Panc1 (cell line): ENCODE measurements around the gene IGFBP5. TPM values are rescaled to one million over a fixed set of nuclear protein-coding genes. Genes with fewer than 3 reads are reported as not detected.

Experiments used
- ATAC-seq: fragments of 200-7000 bp; cut with Tn5 transposase; 2 replicates; pipeline ENCODE4 v1.9.1; 2020; ENCODE audit warnings: mild to moderate bottlenecking, moderate library complexity
- BruUV-seq: library from RNA; stranded (reverse); fragments of 400-500 nt; replicated peaks from 2 replicates; lab custom pipeline; 2021; lab: Mats Ljungman, UMichigan
- CTCF ChIA-PET: fragments of 300-600 bp; sonication (Branson Sonifier 250); formaldehyde crosslinking; loops from one replicate; lab custom pipeline; 2022; ENCODE audit warnings: antibody characterized with exemption; lab: Charles Lee
- POLR2A ChIA-PET: fragments of 300-600 bp; sonication (Branson Sonifier 250); formaldehyde crosslinking; loops from one replicate; lab custom pipeline; 2022; ENCODE audit warnings: antibody characterized with exemption; lab: Charles Lee
- DNase-seq: peaks from one replicate; pipeline ENCODE4 v3.0.0-alpha.2; 2010; ENCODE audit warnings: low read depth, low spot score
- H3K27ac ChIP-seq: 2 replicates; pipeline ENCODE4 v1.5.1; 2011; ENCODE audit warnings: mild to moderate bottlenecking, low read length, inconsistent platforms
- H3K27me3 ChIP-seq: fragments of 200-500 bp; sonication (Bioruptor generic); 2 replicates; pipeline ENCODE4 v1.6.0; 2014; ENCODE audit warnings: low read length, inconsistent platforms; ENCODE audit not compliant: control insufficient read depth, insufficient read depth
- H3K36me3 ChIP-seq: fragments of 200-500 bp; sonication (Bioruptor generic); 2 replicates; pipeline ENCODE4 v1.5.1; 2014; ENCODE audit warnings: inconsistent platforms, mild to moderate bottlenecking, low read length, moderate library complexity; ENCODE audit not compliant: control insufficient read depth, insufficient read depth
- H3K4me1 ChIP-seq: 2 replicates; pipeline ENCODE4 v1.5.1; 2011; ENCODE audit warnings: inconsistent platforms, mild to moderate bottlenecking, low read length, moderate library complexity; ENCODE audit not compliant: control insufficient read depth, insufficient read depth
- H3K4me3 ChIP-seq, 2 experiments: 2 replicates each; pipeline ENCODE4 v1.5.1; 2011 to 2012; ENCODE audit warnings: low read depth in 2 of 2, low read length in 2 of 2, mild to moderate bottlenecking in 2 of 2, inconsistent platforms in 1 of 2, moderate library complexity in 1 of 2
- H3K9me3 ChIP-seq: fragments of 200-500 bp; sonication (Bioruptor generic); 2 replicates; pipeline ENCODE4 v1.5.1; 2014; ENCODE audit warnings: low read depth, mild to moderate bottlenecking, inconsistent platforms, low read length, moderate library complexity; ENCODE audit not compliant: control insufficient read depth, insufficient read depth
- POLR2AphosphoS5 ChIP-seq: IDR thresholded peaks from 2 replicates; pipeline ENCODE4 v1.6.1; 2012; ENCODE audit warnings: mild to moderate bottlenecking, low read depth, low read length, moderate library complexity
- SIN3A ChIP-seq: IDR thresholded peaks from 2 replicates; pipeline ENCODE4 v1.6.1; 2012; ENCODE audit warnings: low read depth, mild to moderate bottlenecking, low read length, moderate library complexity, borderline replicate concordance; ENCODE audit not compliant: insufficient read depth
- TCF7L2 ChIP-seq: IDR thresholded peaks from 2 replicates; pipeline ENCODE4 v1.6.1; 2011; ENCODE audit warnings: mild to moderate bottlenecking, low read depth, low read length, inconsistent platforms
- in situ Hi-C: cut with HindIII; loops from 2 replicates; pipeline ENCODE4 v1.10.0; 2016; ENCODE audit warnings: low sequenced_read_pairs, low pct_unique_long_range_greater_than_20kb
- intact Hi-C: fragments of 100-400 bp; cut with micrococcal nuclease; formaldehyde crosslinking; loops from one replicate; pipeline ENCODE4 v1.10.0; 2022; ENCODE audit not compliant: unreplicated experiment
- total RNA-seq: library from RNA; stranded (reverse); gene quantifications from one replicate; pipeline ENCODE4 v1.2.1, GENCODE V29; 2021; ENCODE audit not compliant: unreplicated experiment
- TF ChIP-seq, protein P1 (sequence below): fragments of 450-650 bp; IDR thresholded peaks from 2 replicates; pipeline ENCODE4 v1.5.1; 2017; ENCODE audit warnings: mild to moderate bottlenecking
- TF ChIP-seq, protein P2 (sequence below), 2 experiments: IDR thresholded peaks; 2 replicates each; pipeline ENCODE4 v1.6.1; 2011 to 2012; ENCODE audit warnings: low read depth in 2 of 2, control low read depth in 1 of 2, low read length in 1 of 2, mild to moderate bottlenecking in 1 of 2, moderate library complexity in 1 of 2; ENCODE audit not compliant: insufficient read depth in 1 of 2

The IGFBP5 gene
- total RNA-seq, 1 experiment from 2014 or later = 1.9 TPM

DNA sequence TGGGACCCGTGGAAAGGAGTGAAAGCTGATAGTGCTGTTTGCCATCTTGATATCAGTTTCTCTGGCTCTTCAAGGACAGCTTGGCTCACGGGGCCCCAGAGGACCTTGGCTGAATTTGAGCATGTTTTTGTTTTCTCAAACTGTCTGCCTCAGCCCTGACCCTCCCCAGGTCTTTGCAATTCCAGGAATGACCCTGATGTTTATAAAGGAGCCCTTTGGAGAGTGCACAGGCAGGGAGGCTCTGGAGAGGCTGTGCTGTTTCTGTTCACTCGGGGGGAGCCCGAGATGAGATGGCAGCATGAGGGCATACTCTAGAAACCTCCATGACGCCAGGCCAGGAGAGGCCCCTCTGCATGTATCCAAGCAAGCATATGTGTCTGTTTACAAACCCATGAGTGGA is 45.8 kb downstream of the IGFBP5 start:
- no peak overlapping the region for H3K4me3 ChIP-seq
- H3K4me1 ChIP-seq = no peaks in the 10 kb centered on the region
- no peaks in the 10 kb centered on the region for H3K36me3 ChIP-seq
- no peaks in the 10 kb centered on the region for H3K27me3 ChIP-seq
- in situ Hi-C loops (no loop called here), intact Hi-C loops (no loop called here)
- BruUV-seq = no TSS peak
- POLR2A ChIA-PET = no interaction called here
- TF ChIP-seq, protein P1, sequence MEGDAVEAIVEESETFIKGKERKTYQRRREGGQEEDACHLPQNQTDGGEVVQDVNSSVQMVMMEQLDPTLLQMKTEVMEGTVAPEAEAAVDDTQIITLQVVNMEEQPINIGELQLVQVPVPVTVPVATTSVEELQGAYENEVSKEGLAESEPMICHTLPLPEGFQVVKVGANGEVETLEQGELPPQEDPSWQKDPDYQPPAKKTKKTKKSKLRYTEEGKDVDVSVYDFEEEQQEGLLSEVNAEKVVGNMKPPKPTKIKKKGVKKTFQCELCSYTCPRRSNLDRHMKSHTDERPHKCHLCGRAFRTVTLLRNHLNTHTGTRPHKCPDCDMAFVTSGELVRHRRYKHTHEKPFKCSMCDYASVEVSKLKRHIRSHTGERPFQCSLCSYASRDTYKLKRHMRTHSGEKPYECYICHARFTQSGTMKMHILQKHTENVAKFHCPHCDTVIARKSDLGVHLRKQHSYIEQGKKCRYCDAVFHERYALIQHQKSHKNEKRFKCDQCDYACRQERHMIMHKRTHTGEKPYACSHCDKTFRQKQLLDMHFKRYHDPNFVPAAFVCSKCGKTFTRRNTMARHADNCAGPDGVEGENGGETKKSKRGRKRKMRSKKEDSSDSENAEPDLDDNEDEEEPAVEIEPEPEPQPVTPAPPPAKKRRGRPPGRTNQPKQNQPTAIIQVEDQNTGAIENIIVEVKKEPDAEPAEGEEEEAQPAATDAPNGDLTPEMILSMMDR = no peak
- TF ChIP-seq TCF7L2 = no peak
- TF ChIP-seq, protein P2, sequence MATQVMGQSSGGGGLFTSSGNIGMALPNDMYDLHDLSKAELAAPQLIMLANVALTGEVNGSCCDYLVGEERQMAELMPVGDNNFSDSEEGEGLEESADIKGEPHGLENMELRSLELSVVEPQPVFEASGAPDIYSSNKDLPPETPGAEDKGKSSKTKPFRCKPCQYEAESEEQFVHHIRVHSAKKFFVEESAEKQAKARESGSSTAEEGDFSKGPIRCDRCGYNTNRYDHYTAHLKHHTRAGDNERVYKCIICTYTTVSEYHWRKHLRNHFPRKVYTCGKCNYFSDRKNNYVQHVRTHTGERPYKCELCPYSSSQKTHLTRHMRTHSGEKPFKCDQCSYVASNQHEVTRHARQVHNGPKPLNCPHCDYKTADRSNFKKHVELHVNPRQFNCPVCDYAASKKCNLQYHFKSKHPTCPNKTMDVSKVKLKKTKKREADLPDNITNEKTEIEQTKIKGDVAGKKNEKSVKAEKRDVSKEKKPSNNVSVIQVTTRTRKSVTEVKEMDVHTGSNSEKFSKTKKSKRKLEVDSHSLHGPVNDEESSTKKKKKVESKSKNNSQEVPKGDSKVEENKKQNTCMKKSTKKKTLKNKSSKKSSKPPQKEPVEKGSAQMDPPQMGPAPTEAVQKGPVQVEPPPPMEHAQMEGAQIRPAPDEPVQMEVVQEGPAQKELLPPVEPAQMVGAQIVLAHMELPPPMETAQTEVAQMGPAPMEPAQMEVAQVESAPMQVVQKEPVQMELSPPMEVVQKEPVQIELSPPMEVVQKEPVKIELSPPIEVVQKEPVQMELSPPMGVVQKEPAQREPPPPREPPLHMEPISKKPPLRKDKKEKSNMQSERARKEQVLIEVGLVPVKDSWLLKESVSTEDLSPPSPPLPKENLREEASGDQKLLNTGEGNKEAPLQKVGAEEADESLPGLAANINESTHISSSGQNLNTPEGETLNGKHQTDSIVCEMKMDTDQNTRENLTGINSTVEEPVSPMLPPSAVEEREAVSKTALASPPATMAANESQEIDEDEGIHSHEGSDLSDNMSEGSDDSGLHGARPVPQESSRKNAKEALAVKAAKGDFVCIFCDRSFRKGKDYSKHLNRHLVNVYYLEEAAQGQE (IDR thresholded peaks at IDR 0.05; ENCODE audit: insufficient read depth in 1 of 2, low read depth in 2 of 2, low read length in 1 of 2) = no peak
- TF ChIP-seq SIN3A = no peak
- no peak for TF ChIP-seq POLR2AphosphoS5
- no peak overlapping the region for H3K27ac ChIP-seq
- CTCF ChIA-PET = no interaction called here
- no peak for DNase-seq
- no peak for ATAC-seq
- H3K9me3 ChIP-seq = no peaks in the 10 kb centered on the region

DNA sequence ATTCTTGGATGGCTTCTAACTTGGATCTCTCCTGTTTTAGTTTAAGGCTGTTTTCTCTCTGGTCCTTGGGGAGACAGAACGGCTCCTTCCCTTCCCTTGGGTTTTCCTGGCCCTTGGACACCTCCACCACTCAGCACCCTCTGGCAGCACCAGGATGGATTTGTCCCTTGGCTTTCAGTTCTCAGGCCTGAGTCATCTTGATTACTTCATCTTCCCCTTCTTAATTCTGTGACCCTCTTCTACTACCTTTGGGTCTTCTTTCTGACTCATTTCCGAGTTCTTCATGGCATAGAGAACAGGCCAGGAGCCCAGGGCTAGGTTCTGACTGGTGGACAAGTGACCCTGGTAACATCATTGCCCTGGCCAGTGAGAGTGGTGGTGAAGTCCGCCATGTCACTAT is 47.2 kb downstream of the IGFBP5 start:
- intact Hi-C loops (no loop called here), in situ Hi-C loops (no loop called here)
- BruUV-seq = no TSS peak
- H3K4me1 ChIP-seq = no peaks in the 10 kb centered on the region
- no peak for ATAC-seq
- TF ChIP-seq POLR2AphosphoS5 = no peak
- TF ChIP-seq SIN3A = no peak
- TF ChIP-seq, protein P1 = no peak
- TF ChIP-seq TCF7L2 = no peak
- TF ChIP-seq, protein P2 (IDR thresholded peaks at IDR 0.05; ENCODE audit: insufficient read depth in 1 of 2, low read depth in 2 of 2, low read length in 1 of 2) = no peak
- H3K27ac ChIP-seq = no peak overlapping the region
- DNase-seq = no peak
- no peaks in the 10 kb centered on the region for H3K36me3 ChIP-seq
- ChIA-PET POLR2A (no interaction called here), CTCF (no interaction called here)
- no peaks in the 10 kb centered on the region for H3K9me3 ChIP-seq
- H3K4me3 ChIP-seq = no peak overlapping the region
- H3K27me3 ChIP-seq = no peaks in the 10 kb centered on the region
